ENCODE measurements around the gene TMTC2.
"Not testable (repeated sequence)": the region's sequence is repeated elsewhere in the genome, so short reads cannot be mapped to it uniquely, and the experiment has no call there.

TMTC2 gene

DNA sequence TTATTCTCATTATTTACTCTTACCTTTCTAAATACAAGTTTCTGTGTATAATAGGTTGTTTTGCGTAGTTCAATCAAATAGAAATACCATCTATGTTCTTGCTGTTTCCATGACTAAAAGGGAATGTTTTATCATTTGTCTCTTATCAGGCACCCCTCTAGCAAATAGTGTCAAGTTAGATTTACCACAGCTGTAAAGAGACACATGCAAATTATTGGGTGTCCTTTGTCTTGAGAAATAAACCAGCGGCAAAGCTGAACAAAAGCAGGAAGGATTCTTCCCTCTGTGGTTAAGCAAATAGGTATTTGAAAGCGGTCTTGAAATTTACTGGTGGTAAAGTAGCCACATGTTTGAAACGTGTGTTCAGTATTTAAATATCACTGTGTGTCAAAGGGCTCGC is 405.9 kb downstream of the TMTC2 start:
- DNase-seq: no peak

DNA sequence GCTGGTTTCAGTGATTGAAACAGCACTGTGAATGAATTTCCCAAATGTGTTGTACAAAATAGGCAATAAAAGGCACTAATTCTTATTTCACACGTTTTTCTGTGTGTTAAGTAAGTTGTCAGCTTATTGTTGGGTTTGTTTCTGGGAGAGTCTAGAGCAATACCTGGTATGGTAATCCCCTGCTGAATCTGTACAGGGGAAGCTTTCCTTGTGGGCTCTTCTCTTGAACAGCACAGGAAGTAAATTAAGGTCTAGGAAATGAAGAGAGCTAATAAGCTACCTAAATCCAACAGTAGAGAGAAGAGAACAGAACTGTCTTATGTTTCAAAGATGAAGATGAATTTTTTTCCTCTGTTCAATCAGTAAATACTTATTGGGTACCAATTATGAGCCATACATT is 406.7 kb downstream of the TMTC2 start:
- no peak for DNase-seq

DNA sequence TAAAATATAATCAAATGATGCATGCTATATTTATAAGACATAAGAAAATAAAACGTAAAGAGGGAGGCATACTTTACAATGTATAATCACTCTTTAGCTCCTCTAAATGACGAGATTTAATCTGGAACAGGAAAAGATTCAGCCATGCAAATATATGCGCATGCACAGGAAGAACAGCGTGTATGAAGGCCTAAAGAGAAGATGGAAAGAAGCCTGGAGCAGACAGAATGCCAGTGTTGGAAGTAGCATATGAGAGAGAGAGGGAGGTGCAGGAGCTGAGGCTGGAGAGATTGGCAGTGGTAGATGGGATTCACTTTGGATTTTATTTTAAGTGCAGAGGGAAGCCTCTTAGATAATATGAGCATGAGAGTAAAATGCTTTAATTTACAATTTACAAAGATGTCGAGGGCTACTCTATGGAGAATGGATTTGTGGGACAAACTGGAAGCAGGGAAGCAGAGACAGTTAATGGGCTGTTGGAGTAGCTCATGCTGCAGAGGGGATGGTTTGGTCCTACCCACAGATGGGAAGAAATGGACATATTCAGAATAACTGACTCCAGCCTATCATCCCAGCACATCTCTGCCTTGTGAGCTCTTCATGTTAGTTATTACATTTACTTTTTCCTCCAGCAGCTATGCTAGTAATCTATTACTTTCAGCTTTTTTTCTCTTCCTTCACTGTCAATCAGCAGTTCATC is 411.1 kb downstream of the TMTC2 start:
- DNase-seq: no peak

DNA sequence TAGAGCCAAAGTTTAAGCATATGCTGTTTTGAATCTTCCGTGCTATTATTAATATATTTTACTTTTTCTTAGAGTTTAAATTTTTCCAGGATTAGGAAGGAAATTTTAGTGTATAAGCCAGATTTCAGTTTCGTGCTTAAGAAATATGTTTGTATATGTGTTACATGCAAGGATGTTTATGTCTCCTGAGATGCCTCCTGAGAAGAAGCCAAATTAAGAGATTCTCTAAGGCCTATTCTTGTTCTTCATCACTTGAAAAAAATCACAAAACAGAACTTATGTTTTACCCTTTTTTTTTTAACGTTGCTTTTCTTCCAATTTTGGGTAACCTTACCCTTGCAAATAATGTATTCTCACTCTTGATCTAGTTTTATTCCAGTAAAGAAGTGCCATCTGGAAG is 412.7 kb downstream of the TMTC2 start:
- DNase-seq: no peak

DNA sequence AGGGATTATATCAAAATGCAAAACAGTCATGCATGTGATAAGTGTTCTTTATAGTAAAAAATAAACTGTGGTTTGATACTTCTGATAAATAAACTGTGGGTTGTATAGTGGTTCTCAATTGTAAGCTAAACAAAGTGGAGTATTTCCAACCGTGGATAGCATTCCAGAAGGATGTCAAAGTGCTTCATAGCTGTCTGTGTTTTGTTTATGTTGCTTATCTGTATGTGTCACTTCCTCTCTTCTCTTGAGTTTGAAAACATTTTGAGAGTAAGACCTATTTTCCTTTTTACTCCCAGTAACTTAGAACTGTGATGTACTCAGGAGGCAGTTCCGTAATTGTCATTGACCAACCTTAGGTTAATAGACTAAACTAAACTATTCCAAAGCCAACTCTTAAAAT is 415.8 kb downstream of the TMTC2 start:
- DNase-seq: no peak

DNA sequence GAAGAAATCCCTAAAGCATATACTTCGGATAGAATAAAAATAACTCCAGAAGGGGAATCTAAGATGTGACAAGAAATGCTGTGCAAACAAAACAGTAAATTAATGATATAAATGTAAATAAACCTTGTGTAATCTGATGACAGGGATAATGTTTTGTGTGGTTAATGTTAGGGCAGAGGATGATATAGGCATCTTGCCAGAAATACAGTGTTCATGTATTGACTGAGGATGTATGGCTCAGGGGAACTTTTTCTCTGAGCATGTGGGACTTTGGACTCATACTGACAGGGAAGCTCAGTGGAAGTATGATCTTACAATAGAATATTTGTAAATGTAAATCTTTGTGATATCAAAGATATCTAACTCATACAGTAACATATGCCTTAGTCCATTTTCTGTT is 420.2 kb downstream of the TMTC2 start:
- DNase-seq: no peak

DNA sequence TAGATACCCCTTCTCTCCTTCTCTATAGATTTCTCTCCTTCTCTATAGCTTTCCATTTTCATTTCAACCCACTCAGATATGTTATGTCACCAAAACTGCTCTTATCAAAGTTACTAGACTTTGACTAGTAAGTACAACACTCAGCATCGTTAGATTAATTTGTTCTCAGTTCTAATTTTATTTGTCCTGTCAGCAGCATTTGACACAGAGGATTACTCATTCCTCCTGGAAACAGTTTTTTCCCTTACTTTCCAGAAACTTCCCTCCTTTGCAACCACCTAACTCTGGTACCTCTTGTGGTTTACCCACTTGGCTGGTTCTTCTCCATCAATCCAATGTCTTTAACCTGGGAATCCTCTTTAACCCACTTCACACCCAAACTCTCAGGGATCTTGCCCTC is 423.7 kb downstream of the TMTC2 start:
- DNase-seq: no peak

DNA sequence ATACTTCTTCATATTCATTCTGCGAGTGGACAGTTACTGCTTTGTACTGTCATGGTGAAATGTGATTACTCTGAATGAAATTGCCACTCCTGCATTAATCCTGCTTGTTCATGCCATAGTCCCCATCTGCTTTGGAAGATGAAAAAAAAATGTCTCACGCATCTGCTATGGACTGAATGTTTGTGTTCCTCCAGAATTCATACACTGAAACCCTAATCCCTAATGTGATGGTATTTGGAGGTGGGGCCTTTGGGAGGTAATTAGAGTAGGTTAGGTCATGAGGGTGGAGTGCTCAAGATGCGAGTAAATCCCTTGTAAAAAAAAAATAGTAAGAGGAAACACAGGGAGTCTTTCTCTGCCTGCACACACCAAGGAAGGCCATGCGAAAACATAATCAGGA is 427.2 kb downstream of the TMTC2 start:
- DNase-seq: no peak

DNA sequence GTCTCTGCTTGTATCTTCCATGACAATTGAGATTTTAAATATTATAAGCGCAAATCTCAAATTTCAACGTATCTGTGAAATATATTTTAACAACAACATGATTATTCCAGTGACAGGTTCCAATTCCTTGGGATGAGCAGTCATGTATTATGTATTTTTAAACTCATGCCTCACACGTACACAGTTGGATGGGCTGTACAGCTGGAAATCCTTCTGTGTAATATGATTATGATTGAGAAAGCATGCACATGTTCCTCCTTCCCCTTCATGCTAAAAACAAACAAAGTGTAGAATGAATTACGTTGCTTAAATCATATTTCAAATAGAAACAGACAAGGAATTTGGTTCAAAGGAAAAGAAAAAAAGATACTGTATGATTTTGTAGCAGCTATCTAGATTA is 428.3 kb downstream of the TMTC2 start:
- DNase-seq: no peak

DNA sequence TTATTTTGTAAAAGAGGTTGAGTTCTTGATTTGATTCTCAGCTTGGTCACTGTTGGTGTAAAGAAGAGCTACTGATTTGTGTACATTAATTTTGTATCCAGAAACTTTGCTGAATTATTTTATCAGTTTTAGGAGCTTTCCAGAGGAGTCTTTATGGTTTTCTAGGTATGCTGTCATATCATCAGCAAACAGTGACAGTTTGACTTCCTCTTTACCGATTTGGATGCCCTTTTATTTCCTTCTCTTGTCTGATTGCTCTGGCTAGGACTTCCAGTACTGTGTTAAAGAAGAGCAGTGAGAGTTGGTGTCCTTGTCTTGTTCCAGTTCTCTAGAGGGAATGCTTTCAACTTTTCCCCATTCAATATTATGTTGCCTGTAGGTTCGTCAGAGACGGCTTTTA is 431.2 kb downstream of the TMTC2 start:
- DNase-seq: not testable (repeated sequence)

DNA sequence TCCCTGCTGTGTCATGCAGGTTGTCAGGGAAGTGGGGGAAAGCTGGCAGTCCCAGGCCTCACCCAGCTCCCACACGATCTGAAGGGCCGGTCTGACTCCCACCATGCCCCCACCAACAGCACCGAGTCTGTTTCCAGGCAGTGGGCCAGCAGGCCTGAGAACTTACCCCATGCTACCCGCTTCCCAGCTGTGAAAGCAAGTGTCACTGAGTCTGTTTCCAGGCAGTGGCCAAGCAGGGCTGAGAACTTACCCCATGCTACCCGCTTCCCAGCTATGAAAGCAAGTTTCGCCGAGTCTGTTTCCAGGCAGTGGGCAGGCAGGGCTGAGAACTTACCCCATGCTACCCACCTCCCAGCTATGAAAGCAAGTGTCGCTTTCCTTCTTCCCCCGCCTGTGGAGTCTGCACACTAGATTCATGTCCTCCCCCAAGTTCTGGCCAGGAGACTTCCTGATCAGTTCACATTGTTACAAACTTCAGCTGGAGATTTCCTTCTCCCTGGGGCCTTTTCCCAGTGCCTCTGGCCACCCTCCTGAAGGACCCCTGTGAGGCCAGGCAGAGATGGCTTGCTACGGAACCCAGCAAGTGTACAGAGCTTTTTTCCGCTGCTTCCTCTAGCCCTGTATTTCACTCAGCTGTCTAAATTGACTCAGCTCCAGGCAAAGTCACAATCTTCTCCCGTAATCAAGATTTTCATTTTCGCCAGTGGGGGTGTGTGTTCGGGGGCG is 435.4 kb downstream of the TMTC2 start:
- DNase-seq: no peak

DNA sequence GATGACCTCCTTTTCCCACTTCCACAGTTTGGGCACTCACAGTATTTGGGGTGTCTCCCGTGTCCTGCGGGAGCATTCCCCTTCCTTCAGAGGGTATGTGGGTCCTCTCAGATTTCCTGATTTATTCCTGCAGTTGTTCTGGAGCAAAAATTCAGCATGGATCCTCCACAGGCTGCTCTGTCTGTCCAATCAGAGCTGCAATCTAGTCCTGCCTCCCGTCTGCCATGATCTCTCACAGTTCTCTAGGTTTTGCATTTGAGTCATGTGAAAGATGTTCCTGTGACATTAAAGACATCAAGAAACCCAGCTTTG is 435.9 kb downstream of the TMTC2 start:
- no peak for DNase-seq

DNA sequence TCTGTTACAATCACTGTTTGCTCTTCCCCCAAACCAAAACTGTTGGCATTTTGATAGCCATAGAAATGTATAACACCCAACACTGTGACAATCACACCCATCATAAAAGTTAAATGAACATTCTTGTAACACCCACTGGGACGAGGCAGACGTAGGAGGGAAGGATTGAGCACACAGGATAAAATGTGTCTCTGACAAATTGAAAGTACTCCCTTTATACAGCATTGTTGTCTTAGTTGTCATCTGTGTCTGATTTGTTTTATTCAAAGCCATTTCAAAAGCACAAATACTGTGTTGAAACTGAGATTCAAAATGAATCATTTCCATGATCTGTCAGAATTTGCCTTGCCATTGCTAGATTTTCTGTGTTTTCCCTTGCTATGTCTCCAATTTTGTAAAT is 436.3 kb downstream of the TMTC2 start:
- no peak for DNase-seq

DNA sequence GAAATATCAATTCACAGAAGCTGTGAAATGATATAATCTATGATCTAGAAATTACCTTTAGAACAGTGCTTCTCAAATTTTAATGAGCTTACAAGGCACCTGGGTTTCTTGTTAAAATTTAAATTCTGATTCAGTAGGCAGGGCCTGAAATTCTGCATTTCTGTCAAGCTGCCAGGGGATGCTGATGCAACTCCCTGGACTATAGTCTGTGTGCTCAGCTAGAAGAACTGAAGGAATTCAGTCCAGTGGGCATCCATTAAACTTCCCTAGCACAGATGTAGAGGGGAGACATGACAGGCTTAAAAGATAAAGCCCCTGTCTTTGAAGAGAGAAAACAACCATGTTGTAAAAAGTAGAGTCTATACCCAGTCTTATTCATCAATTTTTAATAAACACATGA is 441.8 kb downstream of the TMTC2 start:
- DNase-seq: no peak

DNA sequence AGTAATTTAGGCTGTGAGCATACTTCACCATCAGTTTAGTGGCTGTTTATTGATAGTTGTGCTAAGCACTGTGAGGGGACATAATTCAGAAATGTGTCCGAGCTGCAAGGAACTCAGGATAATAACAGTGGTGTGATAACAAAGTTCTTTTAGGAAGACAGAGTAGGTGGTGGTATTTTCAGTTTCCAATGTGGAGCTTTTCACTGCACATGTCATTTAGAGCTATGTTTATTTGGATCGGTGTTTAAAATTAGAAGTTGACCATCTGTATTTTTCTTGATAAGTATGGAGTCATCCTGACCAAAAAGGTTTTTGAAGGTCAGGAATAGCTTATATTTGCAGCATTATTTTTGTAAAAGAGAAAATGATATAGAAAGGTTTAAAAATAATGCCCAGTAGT is 443.5 kb downstream of the TMTC2 start:
- no peak for DNase-seq

DNA sequence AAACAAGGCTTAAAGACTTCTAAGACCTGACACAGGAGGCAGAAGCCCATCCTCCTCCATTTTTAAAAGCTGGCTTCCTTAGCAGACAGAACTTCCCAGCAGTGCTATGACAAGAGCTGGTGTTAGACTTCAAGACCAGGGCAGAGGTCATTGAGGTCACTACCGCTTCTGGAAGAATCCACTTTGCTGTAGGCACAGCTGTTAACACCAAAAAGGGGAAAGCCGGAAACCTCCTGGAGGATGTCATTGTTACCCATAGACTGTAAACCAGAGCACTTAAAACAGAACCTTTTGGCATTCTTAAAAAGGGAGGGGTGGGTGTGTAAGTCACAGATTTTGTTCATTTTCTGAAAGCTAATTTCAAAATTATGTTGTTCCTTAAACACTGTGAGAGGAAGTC is 445.7 kb downstream of the TMTC2 start:
- no peak for DNase-seq

DNA sequence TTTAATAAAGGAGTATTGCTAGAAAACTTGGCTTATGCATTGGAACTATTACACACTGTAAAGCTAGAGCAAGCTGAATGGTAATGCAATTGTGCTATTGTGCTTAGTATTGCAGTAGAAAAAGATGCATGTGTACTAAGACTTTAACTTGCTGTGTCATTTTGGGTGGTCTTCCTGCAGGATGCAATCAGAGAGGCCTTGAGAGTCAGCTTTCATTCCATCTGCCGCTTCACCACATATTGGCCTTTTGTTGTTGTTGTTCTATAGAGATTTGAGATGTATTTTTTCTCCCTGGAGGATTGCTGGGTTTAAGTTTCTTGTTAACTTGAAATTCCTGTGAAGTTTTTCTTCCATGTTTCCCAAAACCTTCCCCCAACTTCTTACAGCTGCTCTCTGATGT is 449.7 kb downstream of the TMTC2 start:
- no peak for DNase-seq

DNA sequence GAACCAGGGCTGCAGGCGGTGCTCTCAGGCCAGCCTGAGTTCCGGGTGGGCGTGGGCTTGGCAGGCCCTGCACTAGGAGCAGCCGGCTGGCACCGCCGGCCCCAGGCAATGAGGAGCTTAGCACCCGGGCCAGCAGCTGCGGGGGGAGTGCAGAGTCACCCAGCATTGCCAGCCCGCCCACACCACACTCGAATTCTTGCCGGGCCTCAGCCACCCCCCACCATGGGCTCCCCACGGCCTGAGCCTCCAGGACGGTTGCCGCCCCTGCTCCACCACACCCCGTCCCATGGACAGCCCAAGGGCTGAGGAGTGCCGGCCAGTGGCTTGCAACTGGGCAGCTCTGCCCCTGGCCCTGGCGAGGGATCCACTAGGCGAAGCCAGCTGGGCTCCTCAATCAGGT is 453.4 kb downstream of the TMTC2 start:
- DNase-seq: no peak

DNA sequence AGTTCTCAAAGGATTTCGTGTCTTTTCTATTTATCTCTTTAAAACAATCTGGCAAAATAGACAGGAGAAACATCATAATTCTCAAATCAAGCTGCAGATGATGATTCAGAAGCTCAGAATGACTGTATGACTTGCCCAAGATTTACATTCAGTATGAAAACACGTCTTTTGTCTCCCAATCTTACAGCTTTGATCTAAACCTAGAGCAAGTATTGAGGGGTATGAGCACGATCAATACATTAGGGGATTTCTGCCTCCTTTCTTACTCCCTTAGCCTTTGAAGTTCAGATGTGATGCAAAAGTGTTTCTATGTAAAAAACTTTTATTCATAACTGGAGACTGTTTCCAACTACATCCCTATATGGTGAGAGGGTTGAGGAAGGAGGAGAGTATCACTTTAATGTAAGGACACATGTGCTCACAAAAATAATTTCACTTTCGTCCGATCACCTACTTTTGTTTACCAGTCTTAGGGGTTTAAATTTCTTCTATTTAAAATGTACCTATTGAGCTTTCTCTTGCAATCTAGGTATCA is 454.8 kb downstream of the TMTC2 start:
- DNase-seq: no peak

DNA sequence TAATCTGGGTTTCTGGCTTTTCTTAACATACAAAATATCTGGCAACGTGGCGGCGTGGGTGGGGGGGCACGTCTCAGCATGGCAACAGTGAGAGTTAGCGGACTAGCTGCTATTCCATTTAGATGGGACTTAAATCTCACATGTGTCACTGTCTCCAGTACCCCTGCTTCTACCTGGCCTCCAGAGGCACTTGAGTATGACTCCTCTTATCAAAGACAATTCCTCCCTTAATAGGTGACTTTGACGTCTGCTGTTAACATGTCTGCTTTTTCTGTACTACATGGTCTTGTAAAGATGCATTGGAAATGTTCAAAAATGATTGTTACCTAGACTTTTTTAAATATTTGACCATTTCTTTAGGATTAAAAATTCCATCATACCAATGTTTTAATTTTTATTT is 456.2 kb downstream of the TMTC2 start:
- DNase-seq: no peak

DNA sequence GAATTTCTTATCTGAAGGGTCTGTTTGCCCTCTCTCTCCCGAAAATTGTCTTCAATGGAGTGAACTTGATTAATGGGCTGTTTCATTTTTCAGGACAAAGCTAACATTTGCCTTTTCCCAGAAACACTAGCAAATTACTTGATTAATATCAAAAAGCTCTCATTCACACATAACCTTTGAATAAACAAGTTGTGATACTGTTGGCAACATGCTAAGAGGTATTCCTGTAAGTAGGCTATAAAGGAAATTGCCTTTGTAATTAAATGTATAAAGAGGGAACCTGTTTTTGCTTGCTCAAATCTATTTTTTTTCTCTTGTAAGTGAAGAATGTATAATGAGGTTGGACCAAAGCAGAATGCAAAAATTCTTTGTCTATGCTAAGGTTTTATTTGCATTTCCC is 457.2 kb downstream of the TMTC2 start:
- no peak for DNase-seq

DNA sequence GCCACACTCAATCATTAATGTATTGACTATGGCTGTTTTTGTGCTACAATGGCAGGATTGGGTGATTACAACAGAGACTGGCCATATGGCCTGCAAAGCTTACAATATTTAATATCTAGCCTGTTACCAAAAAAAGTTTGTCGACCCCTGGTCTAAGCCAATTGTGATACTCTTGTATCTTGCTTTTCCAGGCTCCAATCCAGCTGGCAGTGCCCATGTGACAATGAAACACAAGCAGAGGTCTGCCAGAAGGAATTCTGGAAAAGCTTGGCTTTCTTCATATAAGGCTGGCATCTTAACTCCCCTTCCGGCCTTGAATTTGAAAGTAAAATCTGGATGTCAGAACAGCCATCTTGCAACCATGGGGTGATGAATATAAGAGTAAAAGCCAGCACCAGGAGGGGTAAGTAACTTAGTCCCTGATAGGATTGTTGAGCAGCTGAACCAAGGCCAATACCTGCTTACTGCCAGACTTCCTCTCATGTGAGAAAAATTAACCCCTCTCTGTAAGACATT is 458.7 kb downstream of the TMTC2 start:
- DNase-seq: no peak

DNA sequence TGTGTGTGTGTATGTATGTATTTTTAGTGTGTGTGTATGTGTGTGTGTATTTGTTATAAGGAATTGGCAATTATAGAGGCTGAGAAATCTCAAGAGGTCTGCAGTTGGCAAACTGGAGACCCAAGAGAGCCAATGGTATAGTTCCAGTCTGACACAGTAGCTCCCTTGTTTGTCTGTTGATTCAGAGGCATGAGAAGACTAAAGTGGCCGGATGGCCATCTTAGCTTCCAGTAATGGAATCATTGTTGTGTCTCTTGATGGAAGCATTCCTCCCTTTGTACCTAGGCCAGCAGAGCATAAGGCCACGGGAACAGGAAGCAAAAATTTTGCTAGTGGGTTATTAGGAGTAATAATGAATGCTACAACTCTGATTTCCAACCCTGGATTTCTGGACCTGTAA is 460.6 kb downstream of the TMTC2 start:
- no peak for DNase-seq

DNA sequence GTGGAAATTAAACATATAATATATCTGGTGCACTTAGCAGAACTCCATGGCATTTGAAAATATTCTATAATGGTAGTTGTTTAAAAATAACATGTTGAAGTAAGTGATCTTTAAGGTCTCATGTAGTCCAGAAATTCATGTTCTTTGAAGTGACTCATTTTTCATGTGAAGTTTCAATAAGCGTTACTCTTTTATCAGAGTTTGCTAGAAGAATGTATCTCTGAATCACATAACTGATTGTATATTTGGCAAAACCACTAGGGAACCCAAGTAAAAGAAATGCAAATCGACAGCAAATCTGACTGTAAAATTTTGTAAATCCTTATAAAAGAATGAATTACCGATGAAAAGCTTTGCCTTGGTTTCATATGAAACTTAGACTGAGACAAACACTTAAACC is 463.3 kb downstream of the TMTC2 start:
- DNase-seq: no peak
